Stimulated activated naive CD4-positive, alpha-beta T cell treated with Interleukin-2 at 50 U/mL for 16 hours (primary cell): ENCODE measurements around the gene ARHGAP21.
"Not testable (repeated sequence)": the region's sequence is repeated elsewhere in the genome, so short reads cannot be mapped to it uniquely, and the experiment has no call there.

ENCODE experiments used
- DNase-seq: peaks from one replicate; lab custom pipeline; 2025; lab: John Stamatoyannopoulos, UW

The ARHGAP21 gene

GRCh38 chr10:24723788-24724380, at the start of gene ARHGAP21:
Gene ARHGAP21 (minus strand): TSS chr10:24723887. CDS start chr10:24721899, 1,988 bp downstream.
- DNase-seq, result peak; percentile 28

- DNase-seq, result no peak
These were observed 48.4 kb upstream of the ARHGAP21 start for GRCh38 chr10:24771943-24772694.

- DNase-seq, result not testable (repeated sequence)
These were observed 41.3 kb upstream of the ARHGAP21 start for GRCh38 chr10:24764991-24765390.

- no peak for DNase-seq
These were observed 39.4 kb upstream of the ARHGAP21 start for GRCh38 chr10:24762966-24763623.

GRCh38 chr10:24762161-24762924, 38.7 kb upstream of the ARHGAP21 start:
- DNase-seq, result no peak

- DNase-seq, result no peak
These were observed 36.0 kb upstream of the ARHGAP21 start for GRCh38 chr10:24759672-24760071.

GRCh38 chr10:24758254-24758653, 34.6 kb upstream of the ARHGAP21 start:
- not testable (repeated sequence) for DNase-seq

- DNase-seq, result no peak
These were observed 32.6 kb upstream of the ARHGAP21 start for GRCh38 chr10:24756283-24756682.

GRCh38 chr10:24751716-24752115, 28.0 kb upstream of the ARHGAP21 start:
- no peak for DNase-seq

- DNase-seq, result no peak
These were observed 27.0 kb upstream of the ARHGAP21 start for GRCh38 chr10:24750695-24751094.

- no peak for DNase-seq
These were observed 24.5 kb upstream of the ARHGAP21 start for GRCh38 chr10:24748214-24748613.

- no peak for DNase-seq
These were observed 21.3 kb upstream of the ARHGAP21 start for GRCh38 chr10:24744946-24745345.

GRCh38 chr10:24740714-24741113, 17.0 kb upstream of the ARHGAP21 start:
- DNase-seq, result no peak

- DNase-seq, result no peak
These were observed 13.3 kb upstream of the ARHGAP21 start for GRCh38 chr10:24737001-24737400.

- DNase-seq, result no peak
These were observed 8.3 kb upstream of the ARHGAP21 start for GRCh38 chr10:24731942-24732341.

- DNase-seq, result no peak
These were observed 7.1 kb upstream of the ARHGAP21 start for GRCh38 chr10:24730811-24731210.

- no peak for DNase-seq
These were observed 4.1 kb upstream of the ARHGAP21 start for GRCh38 chr10:24727786-24728185.

- no peak for DNase-seq
These were observed 2.9 kb upstream of the ARHGAP21 start for GRCh38 chr10:24726626-24727025.

GRCh38 chr10:24726029-24726428, 2.3 kb upstream of the ARHGAP21 start:
- not testable (repeated sequence) for DNase-seq

- peak; percentile 95 for DNase-seq
These were observed 918 bp upstream of the ARHGAP21 start for GRCh38 chr10:24724381-24725228.

- no peak for DNase-seq
These were observed 300 bp downstream of the ARHGAP21 start for GRCh38 chr10:24723386-24723787.
